Activated T-helper 1 cell treated with Interleukin-2 at 50 U/mL for 16 hours (primary cell): ENCODE results near the gene KATNBL1.

ENCODE experiments used
- DNase-seq: peaks from one replicate; pipeline ENCODE4 v3.0.0-alpha.2; 2020; ENCODE audit warnings: low read depth

KATNBL1 gene

GRCh38 chr15:34116620-34117019 is 93.3 kb downstream of the KATNBL1 start:
- no peak for DNase-seq

- DNase-seq: no peak
Observed at GRCh38 chr15:34114739-34115138, 95.2 kb downstream of the KATNBL1 start.

- no peak for DNase-seq
Observed at GRCh38 chr15:34114215-34114614, 95.7 kb downstream of the KATNBL1 start.

- DNase-seq: no peak
Observed at GRCh38 chr15:34111488-34111887, 98.4 kb downstream of the KATNBL1 start.

- DNase-seq: no peak
Observed at GRCh38 chr15:34109797-34110663, 99.9 kb downstream of the KATNBL1 start.

GRCh38 chr15:34107315-34107714 is 102.6 kb downstream of the KATNBL1 start:
- no peak for DNase-seq

- no peak for DNase-seq
Observed at GRCh38 chr15:34106423-34106822, 103.5 kb downstream of the KATNBL1 start.

GRCh38 chr15:34102175-34102925 is 107.5 kb downstream of the KATNBL1 start:
- no peak for DNase-seq

GRCh38 chr15:34101366-34102174 is 108.3 kb downstream of the KATNBL1 start, which contains the start of the genes EMC7 and PGBD4:
TSS of gene EMC7 (minus strand) at chr15:34101862. CDS start at chr15:34101839, 23 bp downstream.
TSS of gene PGBD4 (plus strand) at chr15:34102083. CDS start at chr15:34102532, 449 bp downstream.
- DNase-seq: peak; percentile 99

- no peak for DNase-seq
Observed at GRCh38 chr15:34099914-34100313, 110.0 kb downstream of the KATNBL1 start.
